Measurements from ENCODE around the gene PTPRN2. TPM values are rescaled to one million over a fixed set of nuclear protein-coding genes. Genes with fewer than 3 reads are reported as not detected.
"Not testable (repeated sequence)": the region's sequence is repeated elsewhere in the genome, so short reads cannot be mapped to it uniquely, and the experiment has no call there.

PTPRN2 gene
- total RNA-seq, 1 experiment from 2014 or later, result 0.16 TPM

DNA sequence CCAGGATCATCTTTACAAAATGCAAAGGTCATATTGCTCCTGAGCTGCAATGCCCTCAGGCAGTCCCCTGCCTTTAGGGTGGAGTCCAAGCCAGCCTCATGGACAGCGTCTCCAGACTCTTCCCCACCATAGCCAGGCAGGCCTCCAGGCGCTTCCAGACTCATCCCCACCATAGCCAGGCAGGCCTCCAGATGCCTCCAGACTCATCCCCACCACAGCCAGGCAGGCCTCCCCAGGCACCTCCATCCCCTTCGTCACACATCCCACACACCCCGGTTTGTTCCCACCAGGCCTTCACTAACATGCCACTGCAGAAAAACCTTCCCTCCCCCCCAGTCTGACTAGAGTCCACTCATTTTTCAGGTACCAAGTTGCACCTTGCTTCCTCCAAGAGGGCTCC is 70.1 kb downstream of the PTPRN2 start:
- in situ Hi-C loops (cut with HindIII; ENCODE audit: low pct_unique_long_range_greater_than_20kb, low sequenced_read_pairs), result no loop called here

DNA sequence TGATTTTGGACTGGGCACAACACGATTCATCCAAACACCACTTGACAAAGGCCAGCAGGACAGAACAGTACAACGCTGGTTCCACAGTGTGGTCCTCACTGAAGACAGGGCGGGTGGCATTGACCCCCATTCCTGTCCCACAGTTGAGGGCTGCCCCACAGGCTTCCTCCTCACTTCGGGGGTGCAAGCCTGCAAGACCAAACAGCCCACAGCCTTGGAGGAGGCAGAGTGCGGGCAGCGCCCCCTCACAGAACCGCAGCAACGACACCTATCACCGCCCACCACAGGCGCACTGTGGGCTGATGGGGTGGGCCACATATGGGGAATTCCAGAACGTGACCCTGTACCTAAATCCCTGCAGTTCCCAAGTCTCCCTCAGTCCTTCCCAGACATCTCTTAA is 70.6 kb downstream of the PTPRN2 start:
- in situ Hi-C loops (cut with HindIII; ENCODE audit: low pct_unique_long_range_greater_than_20kb, low sequenced_read_pairs), result no loop called here

More for the DNA sequence above, 70.1 kb downstream of the PTPRN2 start:
- DNase-seq (ENCODE audit: low read depth, low spot score), result no peak

GRCh38 chr7:158516524-158516923 is 71.1 kb downstream of the PTPRN2 start:
- in situ Hi-C loops (cut with HindIII; ENCODE audit: low pct_unique_long_range_greater_than_20kb, low sequenced_read_pairs), result no loop called here

More for the DNA sequence above, 70.6 kb downstream of the PTPRN2 start:
- no peak for DNase-seq (ENCODE audit: low read depth, low spot score)

DNA sequence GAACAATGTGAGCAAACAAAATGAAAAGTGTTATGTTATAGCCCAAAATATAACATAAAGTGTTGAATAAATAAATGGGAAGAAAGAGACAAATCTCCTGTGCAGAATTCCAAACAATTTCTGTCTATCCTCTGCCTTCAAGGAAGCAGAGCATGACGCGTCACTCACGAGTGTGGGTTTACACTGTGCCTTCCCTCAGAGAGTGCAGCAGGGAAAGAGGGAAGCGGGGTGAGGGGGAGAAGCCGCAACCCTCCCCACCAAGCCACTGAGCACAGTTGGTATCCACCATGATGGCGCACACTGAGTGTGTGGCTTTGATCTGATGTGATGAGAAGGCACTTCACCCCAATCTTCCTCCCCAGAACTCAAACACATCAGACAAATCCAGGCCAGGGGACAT is 74.8 kb downstream of the PTPRN2 start:
- no peak for DNase-seq (ENCODE audit: low read depth, low spot score)
- in situ Hi-C loops (cut with HindIII; ENCODE audit: low pct_unique_long_range_greater_than_20kb, low sequenced_read_pairs), result no loop called here

More at GRCh38 chr7:158516524-158516923, 71.1 kb downstream of the PTPRN2 start:
- DNase-seq (ENCODE audit: low read depth, low spot score), result no peak

- in situ Hi-C loops (cut with HindIII; ENCODE audit: low pct_unique_long_range_greater_than_20kb, low sequenced_read_pairs), result no loop called here
- DNase-seq (ENCODE audit: low read depth, low spot score), result no peak
Measured at GRCh38 chr7:158512042-158512441, 75.6 kb downstream of the PTPRN2 start.

- in situ Hi-C loops (cut with HindIII; ENCODE audit: low pct_unique_long_range_greater_than_20kb, low sequenced_read_pairs), result no loop called here
- no peak for DNase-seq (ENCODE audit: low read depth, low spot score)
Measured at GRCh38 chr7:158508802-158509385, 78.7 kb downstream of the PTPRN2 start.

DNA sequence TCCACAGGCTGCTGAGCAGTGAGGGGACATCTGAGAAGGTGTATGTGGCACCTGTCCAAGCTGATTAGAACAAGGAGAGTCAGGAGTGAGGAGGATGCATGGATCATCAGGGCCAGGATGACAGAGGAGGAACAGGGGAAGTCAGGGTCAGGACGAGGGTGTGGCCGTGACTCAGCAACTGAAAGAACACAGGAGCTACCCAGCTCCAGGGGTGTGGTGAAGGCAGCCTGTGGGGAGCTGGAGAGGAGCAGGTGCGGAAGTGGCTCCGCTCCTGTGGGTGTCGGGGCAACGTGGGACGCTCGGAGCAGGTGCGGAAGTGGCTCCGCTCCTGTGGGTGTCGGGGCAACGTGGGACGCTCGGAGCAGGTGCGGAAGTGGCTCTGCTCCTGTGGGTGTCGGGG is 79.3 kb downstream of the PTPRN2 start:
- in situ Hi-C loops (cut with HindIII; ENCODE audit: low pct_unique_long_range_greater_than_20kb, low sequenced_read_pairs); DNase-seq (ENCODE audit: low read depth, low spot score): not testable (repeated sequence)

DNA sequence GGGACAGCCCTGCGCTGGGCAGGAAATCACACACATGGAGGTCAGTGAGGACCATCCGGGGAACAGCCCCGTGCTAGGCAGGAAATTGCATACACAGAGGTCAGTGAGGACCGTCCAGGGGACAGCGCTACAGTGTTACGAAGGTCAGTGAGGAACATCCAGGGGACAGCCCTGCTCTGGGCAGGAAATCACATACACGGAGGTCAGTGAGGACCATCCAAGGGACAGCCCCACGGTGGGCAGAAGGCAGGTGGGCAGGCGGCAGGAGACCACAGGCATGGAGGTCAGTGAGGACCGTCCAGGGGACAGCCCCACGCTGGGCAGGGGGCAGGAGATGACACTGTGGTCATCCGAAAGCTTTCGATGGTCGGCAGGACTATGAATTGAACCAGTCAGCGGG is 79.7 kb downstream of the PTPRN2 start:
- in situ Hi-C loops (cut with HindIII; ENCODE audit: low pct_unique_long_range_greater_than_20kb, low sequenced_read_pairs), result no loop called here
- no peak for DNase-seq (ENCODE audit: low read depth, low spot score)

GRCh38 chr7:158507175-158507574 is 80.4 kb downstream of the PTPRN2 start:
- DNase-seq (ENCODE audit: low read depth, low spot score); in situ Hi-C loops (cut with HindIII; ENCODE audit: low pct_unique_long_range_greater_than_20kb, low sequenced_read_pairs): not testable (repeated sequence)

- in situ Hi-C loops (cut with HindIII; ENCODE audit: low pct_unique_long_range_greater_than_20kb, low sequenced_read_pairs), result no loop called here
- no peak for DNase-seq (ENCODE audit: low read depth, low spot score)
Measured at GRCh38 chr7:158506626-158507025, 81.0 kb downstream of the PTPRN2 start.

GRCh38 chr7:158505683-158506082 is 81.9 kb downstream of the PTPRN2 start:
- no peak for DNase-seq (ENCODE audit: low read depth, low spot score)
- in situ Hi-C loops (cut with HindIII; ENCODE audit: low pct_unique_long_range_greater_than_20kb, low sequenced_read_pairs), result no loop called here

DNA sequence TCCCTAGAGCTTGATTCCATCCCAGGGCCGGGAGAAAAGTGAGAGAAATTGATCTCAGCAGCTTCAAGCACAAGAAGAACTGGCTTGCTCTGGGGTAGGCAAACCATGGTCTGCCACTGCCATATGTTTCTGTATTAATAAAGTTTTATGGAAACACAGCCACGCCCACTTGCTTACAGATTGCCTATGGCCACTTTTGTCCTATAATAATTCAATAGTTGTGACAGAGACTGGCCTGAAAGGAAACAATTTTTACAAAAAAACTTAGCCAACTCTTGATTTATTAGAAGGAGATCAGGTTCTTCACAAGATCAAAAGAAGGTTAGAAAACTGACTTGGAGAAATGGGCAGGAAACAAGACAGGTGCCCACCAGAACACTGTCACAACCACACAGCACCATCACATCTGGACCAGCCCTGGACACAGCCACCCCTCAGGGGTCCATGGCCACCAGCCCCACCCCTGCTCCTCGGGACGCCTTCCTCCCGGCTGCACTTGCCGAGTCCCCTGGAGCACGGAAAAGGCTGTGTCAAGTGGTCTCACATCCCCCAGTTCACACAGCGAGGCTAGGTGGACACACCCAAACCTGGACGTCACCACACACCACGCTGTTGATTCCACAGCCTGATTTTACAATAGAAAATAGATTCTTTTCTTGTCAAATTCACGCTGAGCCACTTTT is 85.4 kb downstream of the PTPRN2 start:
- in situ Hi-C loops (cut with HindIII; ENCODE audit: low pct_unique_long_range_greater_than_20kb, low sequenced_read_pairs), result no loop called here
- DNase-seq (ENCODE audit: low read depth, low spot score), result no peak

- in situ Hi-C loops (cut with HindIII; ENCODE audit: low pct_unique_long_range_greater_than_20kb, low sequenced_read_pairs), result no loop called here
- no peak for DNase-seq (ENCODE audit: low read depth, low spot score)
Measured at GRCh38 chr7:158501393-158502067, 86.1 kb downstream of the PTPRN2 start.

GRCh38 chr7:158500651-158501052 is 87.0 kb downstream of the PTPRN2 start:
- no peak for DNase-seq (ENCODE audit: low read depth, low spot score)
- in situ Hi-C loops (cut with HindIII; ENCODE audit: low pct_unique_long_range_greater_than_20kb, low sequenced_read_pairs), result no loop called here

DNA sequence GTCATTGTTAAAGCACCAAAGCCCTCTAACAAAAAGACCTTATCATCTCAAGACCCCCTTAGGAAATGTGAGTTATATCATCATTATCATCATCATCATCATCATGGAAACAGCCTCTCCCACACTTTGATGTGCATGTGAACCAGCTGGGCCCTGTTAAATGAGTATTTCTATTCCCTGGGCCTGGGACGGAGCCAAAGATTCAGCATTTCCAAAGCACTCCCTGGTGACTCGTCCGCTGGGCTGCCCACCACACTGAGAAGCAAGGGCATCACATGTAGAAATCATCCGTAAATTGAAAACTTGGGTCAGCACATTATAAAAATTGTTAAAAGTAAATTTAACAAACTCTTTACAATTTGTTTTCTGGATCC is 88.6 kb downstream of the PTPRN2 start:
- DNase-seq (ENCODE audit: low read depth, low spot score), result no peak

GRCh38 chr7:158498443-158499081 is 89.1 kb downstream of the PTPRN2 start:
- in situ Hi-C loops (cut with HindIII; ENCODE audit: low pct_unique_long_range_greater_than_20kb, low sequenced_read_pairs), result no loop called here
- DNase-seq (ENCODE audit: low read depth, low spot score), result no peak

More for the DNA sequence above, 88.6 kb downstream of the PTPRN2 start:
- in situ Hi-C loops (cut with HindIII; ENCODE audit: low pct_unique_long_range_greater_than_20kb, low sequenced_read_pairs), result no loop called here

GRCh38 chr7:158497627-158498026 is 90.0 kb downstream of the PTPRN2 start:
- in situ Hi-C loops (cut with HindIII; ENCODE audit: low pct_unique_long_range_greater_than_20kb, low sequenced_read_pairs), result no loop called here
- DNase-seq (ENCODE audit: low read depth, low spot score), result no peak

DNA sequence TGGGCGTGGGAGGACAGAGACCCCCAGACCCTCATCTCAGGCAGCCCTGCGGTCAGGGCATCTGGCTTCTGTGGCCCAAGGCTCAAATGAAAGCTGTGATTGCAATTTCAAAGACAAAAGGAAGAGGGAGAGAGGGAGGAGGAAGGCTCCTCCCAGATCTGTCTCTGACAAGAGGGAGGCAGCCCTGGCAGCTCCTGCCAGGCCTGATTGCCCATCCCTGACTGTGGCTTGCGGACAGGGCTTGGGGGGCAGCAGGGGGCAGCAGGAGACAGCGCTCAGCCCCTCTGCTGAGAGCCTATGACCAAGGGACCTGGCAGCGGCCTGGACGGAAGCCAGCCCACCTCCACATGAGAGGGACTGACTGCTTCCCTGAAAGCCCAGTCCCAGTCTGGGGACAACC is 91.8 kb downstream of the PTPRN2 start:
- peak; percentile 36 for DNase-seq (ENCODE audit: low read depth, low spot score)
- in situ Hi-C loops (cut with HindIII; ENCODE audit: low pct_unique_long_range_greater_than_20kb, low sequenced_read_pairs), result no loop called here

Measured in SK-MEL-5 (cell line).